ENCODE data around the gene HOXD1.

Gene HOXD1

DNA sequence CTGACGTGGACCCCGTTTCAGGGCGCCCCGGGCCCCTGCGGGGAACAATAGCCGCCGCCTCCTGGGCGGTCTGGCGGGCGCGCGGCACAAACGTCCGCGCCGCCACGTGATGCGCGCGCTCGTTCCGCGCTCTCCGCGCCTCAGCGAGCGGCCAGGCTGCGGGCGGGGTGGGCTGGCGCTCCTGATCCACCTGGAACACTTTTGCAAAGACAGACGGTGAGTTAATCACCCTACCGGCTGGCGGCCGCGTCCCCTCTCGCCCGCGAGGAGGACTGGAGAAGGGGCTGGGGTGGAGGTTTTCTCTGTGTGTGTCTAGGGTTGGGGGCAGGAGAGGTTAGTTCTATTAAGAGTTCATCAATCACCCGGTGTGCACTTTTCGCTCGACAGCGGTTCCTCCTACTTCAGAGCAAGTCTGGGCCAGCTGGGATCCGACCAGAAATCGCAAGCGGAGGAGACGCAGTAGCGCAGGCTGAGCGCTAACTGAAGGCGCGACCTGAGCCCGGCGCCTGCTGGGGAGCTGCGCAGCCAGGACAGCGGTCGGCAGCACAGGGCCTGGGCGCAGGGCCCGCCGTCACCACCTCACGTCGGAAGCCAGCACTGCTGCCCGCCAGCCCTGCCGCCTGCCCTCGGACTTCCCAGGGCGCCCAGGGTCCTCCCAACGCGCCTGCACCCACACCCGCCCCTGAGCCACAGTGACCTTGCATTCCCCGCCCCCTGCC, 10.3 kb upstream of the HOXD1 start:
- Histone ChIP-seq H3K27me3 (ENCODE audit: control insufficient read depth, low read length) (peaks cover 65% of the 10 kb centered on the region), H3K4me2 (ENCODE audit: low read length) (no peak overlapping the region)

DNA sequence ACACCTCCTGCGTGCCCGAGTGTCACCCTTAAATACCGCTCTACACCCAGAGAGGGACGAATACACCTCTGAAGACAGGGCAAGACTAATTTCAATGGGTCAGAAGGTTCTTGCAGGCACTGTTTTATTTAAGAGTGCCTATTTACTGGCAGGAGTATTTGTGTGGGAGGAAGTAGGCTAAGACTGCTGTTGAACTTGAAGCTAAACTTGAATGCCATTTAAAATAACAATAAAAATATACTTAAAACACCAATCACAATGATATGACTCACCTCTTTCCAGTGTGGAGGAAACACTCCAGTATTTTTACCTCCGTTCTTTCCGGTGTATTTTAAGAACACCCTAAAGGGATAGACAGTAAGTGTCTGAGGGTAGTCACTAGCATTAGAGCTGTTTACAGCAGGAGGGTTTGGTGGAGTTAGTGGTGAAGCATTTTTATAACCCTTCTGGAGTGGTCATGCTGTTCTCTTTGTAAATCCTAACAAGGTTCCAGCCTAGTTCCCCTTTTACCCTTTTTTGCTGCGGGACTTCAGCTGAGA, 9.6 kb upstream of the HOXD1 start:
- no peak overlapping the region for H3K27ac ChIP-seq (ENCODE audit: low read depth, low read length)
- H3K4me1 ChIP-seq (ENCODE audit: control insufficient read depth, low read length), result no peaks in the 10 kb centered on the region
- H3K79me2 ChIP-seq (ENCODE audit: control insufficient read depth, low read length), result no peaks in the 10 kb centered on the region
- H4K20me1 ChIP-seq (ENCODE audit: control insufficient read depth, insufficient read depth, low read depth, low read length), result no peaks in the 10 kb centered on the region
- H3K36me3 ChIP-seq (ENCODE audit: control insufficient read depth, low read length), result no peaks in the 10 kb centered on the region
- H3K9me3 ChIP-seq (ENCODE audit: control insufficient read depth, insufficient read depth, low read length), result no peaks in the 10 kb centered on the region
- H3K4me3 ChIP-seq (ENCODE audit: low read length), result no peak overlapping the region
- TF ChIP-seq, protein P1, sequence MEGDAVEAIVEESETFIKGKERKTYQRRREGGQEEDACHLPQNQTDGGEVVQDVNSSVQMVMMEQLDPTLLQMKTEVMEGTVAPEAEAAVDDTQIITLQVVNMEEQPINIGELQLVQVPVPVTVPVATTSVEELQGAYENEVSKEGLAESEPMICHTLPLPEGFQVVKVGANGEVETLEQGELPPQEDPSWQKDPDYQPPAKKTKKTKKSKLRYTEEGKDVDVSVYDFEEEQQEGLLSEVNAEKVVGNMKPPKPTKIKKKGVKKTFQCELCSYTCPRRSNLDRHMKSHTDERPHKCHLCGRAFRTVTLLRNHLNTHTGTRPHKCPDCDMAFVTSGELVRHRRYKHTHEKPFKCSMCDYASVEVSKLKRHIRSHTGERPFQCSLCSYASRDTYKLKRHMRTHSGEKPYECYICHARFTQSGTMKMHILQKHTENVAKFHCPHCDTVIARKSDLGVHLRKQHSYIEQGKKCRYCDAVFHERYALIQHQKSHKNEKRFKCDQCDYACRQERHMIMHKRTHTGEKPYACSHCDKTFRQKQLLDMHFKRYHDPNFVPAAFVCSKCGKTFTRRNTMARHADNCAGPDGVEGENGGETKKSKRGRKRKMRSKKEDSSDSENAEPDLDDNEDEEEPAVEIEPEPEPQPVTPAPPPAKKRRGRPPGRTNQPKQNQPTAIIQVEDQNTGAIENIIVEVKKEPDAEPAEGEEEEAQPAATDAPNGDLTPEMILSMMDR (IDR thresholded peaks at IDR 0.05; ENCODE audit: low read depth, low read length, poor library complexity, severe bottlenecking), result no peak
- TF ChIP-seq EZH2phosphoT487 (IDR thresholded peaks at IDR 0.05; ENCODE audit: borderline replicate concordance, low read length), result no peak
- H3F3A ChIP-seq (ENCODE audit: control insufficient read depth, insufficient read depth), result no peaks in the 10 kb centered on the region
- H3K4me2 ChIP-seq (ENCODE audit: low read length), result no peak overlapping the region
- peaks cover 59% of the 10 kb centered on the region for H3K27me3 ChIP-seq (ENCODE audit: control insufficient read depth, low read length)
- H3K9me2 ChIP-seq (replicated peaks; ENCODE audit: control insufficient read depth, low read length), result no peaks in the 10 kb centered on the region

More for the DNA sequence above, 10.3 kb upstream of the HOXD1 start:
- no peaks in the 10 kb centered on the region for H3K36me3 ChIP-seq (ENCODE audit: control insufficient read depth, low read length)
- no peaks in the 10 kb centered on the region for H3F3A ChIP-seq (ENCODE audit: control insufficient read depth, insufficient read depth)
- H3K9me3 ChIP-seq (ENCODE audit: control insufficient read depth, insufficient read depth, low read length), result no peaks in the 10 kb centered on the region
- H3K4me3 ChIP-seq (ENCODE audit: low read length), result no peak overlapping the region
- H3K9me2 ChIP-seq (replicated peaks; ENCODE audit: control insufficient read depth, low read length), result no peaks in the 10 kb centered on the region
- TF ChIP-seq EZH2phosphoT487 (IDR thresholded peaks at IDR 0.05; ENCODE audit: borderline replicate concordance, low read length), result no peak
- TF ChIP-seq, protein P1 (IDR thresholded peaks at IDR 0.05; ENCODE audit: low read depth, low read length, poor library complexity, severe bottlenecking), result no peak
- H3K79me2 ChIP-seq (ENCODE audit: control insufficient read depth, low read length), result no peaks in the 10 kb centered on the region
- H3K4me1 ChIP-seq (ENCODE audit: control insufficient read depth, low read length), result no peaks in the 10 kb centered on the region
- no peaks in the 10 kb centered on the region for H4K20me1 ChIP-seq (ENCODE audit: control insufficient read depth, insufficient read depth, low read depth, low read length)
- no peak overlapping the region for H3K27ac ChIP-seq (ENCODE audit: low read depth, low read length)

DNA sequence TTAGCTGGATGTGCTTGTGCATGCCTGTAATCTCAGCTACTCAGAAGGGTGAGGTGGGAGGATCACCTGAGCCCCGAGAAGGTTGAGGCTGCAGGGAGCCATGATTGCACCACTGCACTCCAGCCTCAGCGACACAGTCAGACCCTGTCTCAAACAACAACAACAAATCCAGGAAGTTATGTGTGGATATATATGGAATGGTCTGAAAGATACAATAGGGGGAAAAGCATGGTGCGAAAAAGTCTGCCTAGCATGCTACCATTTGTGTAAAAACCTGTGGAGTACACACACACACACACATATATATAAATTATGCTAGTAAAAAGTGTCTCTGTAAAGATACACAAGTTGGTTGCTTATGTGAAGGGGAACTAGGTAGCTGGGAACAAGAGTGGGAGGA, 6.9 kb upstream of the HOXD1 start:
- Histone ChIP-seq H3K4me3 (ENCODE audit: low read length) (no peak overlapping the region), H3K27ac (ENCODE audit: low read depth, low read length) (no peak overlapping the region), H3F3A (ENCODE audit: control insufficient read depth, insufficient read depth) (no peaks in the 10 kb centered on the region), H3K79me2 (ENCODE audit: control insufficient read depth, low read length) (no peaks in the 10 kb centered on the region), H3K36me3 (ENCODE audit: control insufficient read depth, low read length) (no peaks in the 10 kb centered on the region), H3K27me3 (ENCODE audit: control insufficient read depth, low read length) (peaks cover 32% of the 10 kb centered on the region), H3K4me2 (ENCODE audit: low read length) (no peak overlapping the region), H3K9me2 (replicated peaks; ENCODE audit: control insufficient read depth, low read length) (no peaks in the 10 kb centered on the region), H3K9me3 (ENCODE audit: control insufficient read depth, insufficient read depth, low read length) (no peaks in the 10 kb centered on the region), H4K20me1 (ENCODE audit: control insufficient read depth, insufficient read depth, low read depth, low read length) (no peaks in the 10 kb centered on the region), H3K4me1 (ENCODE audit: control insufficient read depth, low read length) (no peaks in the 10 kb centered on the region)
- TF ChIP-seq, protein P1 (IDR thresholded peaks at IDR 0.05; ENCODE audit: low read depth, low read length, poor library complexity, severe bottlenecking), result no peak
